Naive thymus-derived CD8-positive, alpha-beta T cell (primary cell): Measurements from ENCODE around the gene MTG1. TPM values are rescaled to one million over a fixed set of nuclear protein-coding genes. Genes with fewer than 3 reads are reported as not detected.

Experiments used
- ATAC-seq, 2 donors: fragments of 150-1000 bp; cut with Tn5 transposase in 1 of 2; sonication (Bioruptor Pico), chemical (Tn5 transposase) in 1 of 2; 1 replicate in 1 of 2; 2 replicates in 1 of 2; pipeline ENCODE4 v1.10.0; 2021; ENCODE audit warnings: mild to moderate bottlenecking in 2 of 2, moderate library complexity in 2 of 2
- POLR2A ChIA-PET: fragments of 350-600 bp; sonication (Branson Sonifier 250); formaldehyde crosslinking; loops from one replicate; lab custom pipeline; 2021; ENCODE audit warnings: antibody characterized with exemption; lab: Charles Lee
- DNase-seq, 10 donors: peaks; one replicate each; pipeline versions ENCODE4 v3.0.0 to v3.0.0-alpha.2; 2020 to 2022
- H3K27ac Mint-ChIP-seq, 10 donors: one replicate each; pipeline ENCODE4 v1.8.0; 2020 to 2022; ENCODE audit warnings: mild to moderate bottlenecking in 10 of 10, mixed read lengths in 10 of 10, moderate library complexity in 4 of 10, inconsistent platforms in 1 of 10
- H3K27me3 Mint-ChIP-seq, 5 donors: one replicate each; pipeline ENCODE4 v1.8.0; 2021 to 2022; ENCODE audit warnings: mixed read lengths in 5 of 5
- H3K36me3 Mint-ChIP-seq, 3 donors: one replicate each; pipeline ENCODE4 v1.8.0; 2020 to 2022; ENCODE audit warnings: mixed read lengths in 3 of 3, mild to moderate bottlenecking in 2 of 3, inconsistent platforms in 1 of 3
- H3K4me1 Mint-ChIP-seq, 4 donors: one replicate each; pipeline ENCODE4 v1.8.0; 2021 to 2022; ENCODE audit warnings: mixed read lengths in 4 of 4
- H3K4me3 Mint-ChIP-seq, 10 donors: one replicate each; pipeline ENCODE4 v1.8.0; 2020 to 2022; ENCODE audit warnings: mild to moderate bottlenecking in 10 of 10, mixed read lengths in 10 of 10, moderate library complexity in 6 of 10, inconsistent platforms in 1 of 10
- H3K9me3 Mint-ChIP-seq, 9 donors: one replicate each; pipeline ENCODE4 v1.8.0; 2020 to 2022; ENCODE audit warnings: mixed read lengths in 9 of 9, mild to moderate bottlenecking in 3 of 9, inconsistent platforms in 1 of 9, moderate library complexity in 1 of 9
- polyA plus RNA-seq, 3 donors: library from polyadenylated mRNA; unstranded; fragments of 300-500 nt; fragmentation: Illumina TruSeq; gene quantifications; one replicate each; pipeline ENCODE4 v1.2.3, GENCODE V29; 2021
- total RNA-seq, 8 experiments: library from RNA in 2 of 8; stranded (reverse) in 2 of 8; gene quantifications; one replicate each; pipeline ENCODE4 v1.2.3 and lab custom pipeline; 2021 to 2026

Gene MTG1, protein sequence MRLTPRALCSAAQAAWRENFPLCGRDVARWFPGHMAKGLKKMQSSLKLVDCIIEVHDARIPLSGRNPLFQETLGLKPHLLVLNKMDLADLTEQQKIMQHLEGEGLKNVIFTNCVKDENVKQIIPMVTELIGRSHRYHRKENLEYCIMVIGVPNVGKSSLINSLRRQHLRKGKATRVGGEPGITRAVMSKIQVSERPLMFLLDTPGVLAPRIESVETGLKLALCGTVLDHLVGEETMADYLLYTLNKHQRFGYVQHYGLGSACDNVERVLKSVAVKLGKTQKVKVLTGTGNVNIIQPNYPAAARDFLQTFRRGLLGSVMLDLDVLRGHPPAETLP
- total RNA-seq (10 to 100 TPM; 62.4 to 67.9 TPM), polyA plus RNA-seq (10 to 100 TPM; 19.4 to 37.9 (median 28.5) TPM), total RNA-seq (lab: John Stamatoyannopoulos, UW) (8.3 to 21.1 (median 16.2) reads per million in 6 experiments)

DNA sequence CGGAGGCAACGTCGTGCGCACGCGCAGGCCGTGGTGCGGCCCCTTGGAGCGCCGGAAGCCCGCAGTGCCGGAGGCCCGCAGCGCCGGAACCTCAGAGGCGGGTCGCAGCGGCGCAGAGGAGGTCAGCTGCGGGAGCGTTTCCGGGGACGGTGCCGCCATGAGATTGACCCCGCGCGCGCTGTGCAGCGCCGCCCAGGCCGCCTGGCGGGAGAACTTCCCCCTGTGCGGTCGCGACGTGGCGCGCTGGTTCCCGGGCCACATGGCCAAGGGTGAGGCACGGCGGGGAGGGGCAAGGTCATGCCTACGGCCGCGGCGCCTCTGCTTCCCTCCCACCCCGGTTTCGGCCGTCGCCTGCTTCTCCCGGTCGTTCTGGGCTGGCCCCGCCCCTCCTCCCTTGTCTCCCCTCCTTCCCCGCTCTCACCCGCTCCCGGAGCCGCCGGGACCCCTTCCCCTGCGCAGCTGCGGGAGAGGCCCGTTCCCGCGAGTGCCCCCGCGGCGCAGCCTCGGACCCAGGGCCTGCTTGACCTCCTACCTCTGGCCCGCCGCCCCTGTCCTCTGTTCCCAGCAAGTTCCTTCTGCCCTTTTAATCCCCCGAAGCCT, at the start of gene MTG1:
Gene MTG1 (plus strand): TSS at position 94 of the 600 bp plus-strand sequence. CDS start 64 bp downstream, at position 158.
- POLR2A ChIA-PET, result interaction anchor here (1.0 to 2.0 kb wide), 4 partner anchors 14 to 58 kb away, joined by 4 to 5 read pairs (median 4); partner anchors contain the start of genes CALY and ECHS1
- Mint-ChIP-seq H3K4me3 (peak within 1 kb of the TSS; percentile 82 to 95 (median 92)), H3K27ac (peak within 1 kb of the TSS; percentile 85 to 96 (median 92)), H3K36me3 (peaks cover 0 to 32% (median 0%) of the 10 kb centered on the region in 3 donors), H3K4me1 (peaks cover 26 to 60% (median 44%) of the 10 kb centered on the region in 4 donors), H3K27me3 (no peaks in the 10 kb centered on the region), H3K9me3 (no peaks in the 10 kb centered on the region)
- DNase-seq (peak in 9 of 10 donors; percentile 84 to 94 (median 92)), ATAC-seq (peak; percentile 73 to 75)

DNA sequence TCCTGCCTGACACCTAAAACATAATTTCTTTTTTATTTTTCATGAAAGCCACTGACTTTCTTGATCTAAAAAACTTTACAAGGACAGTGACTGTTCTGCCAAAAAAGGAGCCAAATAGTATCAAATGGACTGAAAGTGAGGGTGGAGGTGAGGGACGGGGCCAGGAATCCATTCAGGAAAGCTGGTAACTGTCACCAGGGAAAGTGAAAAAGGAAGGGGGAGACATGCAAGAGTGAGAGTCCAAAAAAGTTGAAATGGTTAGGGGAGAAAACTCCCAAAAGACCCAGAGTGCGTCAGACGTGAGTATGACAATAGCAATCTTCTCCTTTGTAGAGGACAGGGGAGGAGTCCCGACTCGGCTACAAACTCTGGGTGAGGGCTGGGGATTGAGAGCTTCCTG, 49.7 kb upstream of the MTG1 start:
- peaks cover 0 to 2% (median 0%) of the 10 kb centered on the region in 9 donors for H3K9me3 Mint-ChIP-seq
- no peaks in the 10 kb centered on the region for H3K36me3 Mint-ChIP-seq
- POLR2A ChIA-PET, result interaction anchor here (0.7 kb wide), 1 partner anchor 8 kb away, joined by 12 read pairs; no protein-coding TSS in a partner anchor
- H3K27ac Mint-ChIP-seq, result no peak overlapping the region
- no peak overlapping the region for H3K4me3 Mint-ChIP-seq
- H3K27me3 Mint-ChIP-seq, result peaks cover 23 to 51% (median 27%) of the 10 kb centered on the region in 5 donors
- ATAC-seq, result no peak
- no peak for DNase-seq
- H3K4me1 Mint-ChIP-seq, result peaks cover 0 to 17% (median 2%) of the 10 kb centered on the region in 4 donors

DNA sequence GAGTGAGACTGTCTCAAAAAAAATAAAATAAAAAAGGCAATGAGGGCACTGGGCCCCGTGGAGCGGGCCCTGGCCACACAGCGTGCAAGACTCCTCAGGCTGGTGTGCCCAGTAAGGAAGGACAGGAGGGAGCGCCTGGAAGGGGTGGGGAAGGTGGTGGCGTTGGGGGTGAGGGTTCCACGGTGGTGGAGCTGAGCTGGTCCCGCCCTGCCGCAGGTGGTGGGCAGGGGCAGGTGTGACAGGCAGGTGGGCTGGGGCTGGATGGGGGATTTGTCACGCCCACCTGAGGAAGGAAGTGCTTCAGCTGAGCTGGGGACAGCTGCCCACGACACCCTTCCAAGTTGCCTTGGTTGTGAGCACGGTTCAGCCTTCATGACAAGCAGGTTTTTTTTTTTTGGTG, 47.5 kb upstream of the MTG1 start:
- DNase-seq, result no peak
- H3K4me1 Mint-ChIP-seq, result peaks cover 0 to 24% (median 3%) of the 10 kb centered on the region in 4 donors
- H3K27ac Mint-ChIP-seq, result peak overlapping the region in 2 of 10 donors; percentile 38 to 71
- peaks cover 23 to 55% (median 27%) of the 10 kb centered on the region in 5 donors for H3K27me3 Mint-ChIP-seq
- H3K9me3 Mint-ChIP-seq, result peaks cover 0 to 2% (median 0%) of the 10 kb centered on the region in 9 donors
- H3K36me3 Mint-ChIP-seq, result no peaks in the 10 kb centered on the region
- peak overlapping the region in 1 of 10 donors; percentile 34 for H3K4me3 Mint-ChIP-seq
- no peak for ATAC-seq
- POLR2A ChIA-PET, result interaction anchor here (0.7 kb wide), 1 partner anchor 43 kb away, joined by 3 read pairs; no protein-coding TSS in a partner anchor

DNA sequence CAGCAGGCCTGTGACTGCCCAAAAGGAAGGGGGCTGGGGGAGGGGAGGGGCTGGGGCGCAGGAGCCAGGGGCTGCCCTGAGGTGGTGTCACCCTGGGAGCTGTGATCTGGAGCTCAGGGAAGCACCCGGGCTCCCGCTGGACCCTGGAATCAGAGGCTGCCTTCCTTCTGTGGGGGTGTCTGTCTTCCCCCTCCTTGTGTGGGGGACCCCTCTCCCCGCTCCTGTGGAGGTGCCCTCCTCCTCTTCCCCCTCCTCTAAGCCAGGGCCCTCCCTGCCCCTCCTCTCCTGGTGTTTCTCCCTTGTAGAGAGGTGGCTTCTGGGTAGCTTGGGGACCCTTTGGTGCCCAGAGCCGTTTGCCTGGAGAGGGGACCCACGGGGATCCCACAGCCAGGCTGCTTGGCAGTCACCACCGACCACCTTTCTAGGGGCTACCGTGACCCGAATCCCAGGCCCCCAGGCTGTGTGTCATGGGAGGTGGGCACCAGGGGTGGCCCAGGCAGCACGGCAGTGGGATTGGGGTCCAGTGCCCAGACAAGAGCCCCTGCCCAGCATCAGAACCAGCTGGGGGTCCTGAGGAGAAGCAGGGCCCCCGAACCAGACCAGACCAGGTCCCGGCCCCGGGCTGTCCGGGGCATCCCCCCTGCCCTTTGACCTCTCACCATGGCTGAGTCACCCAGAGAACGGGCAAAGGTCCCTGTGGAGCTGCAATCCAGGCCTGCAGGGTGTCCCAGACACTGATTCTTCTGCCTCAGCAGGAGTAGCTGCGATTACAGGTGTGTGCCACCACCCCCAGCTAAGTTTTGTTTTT, 46.0 kb upstream of the MTG1 start:
- Mint-ChIP-seq H3K4me1 (peaks cover 0 to 24% (median 3%) of the 10 kb centered on the region in 4 donors), H3K36me3 (no peaks in the 10 kb centered on the region), H3K27me3 (peaks cover 18 to 48% (median 21%) of the 10 kb centered on the region in 5 donors), H3K4me3 (no peak overlapping the region), H3K27ac (no peak overlapping the region), H3K9me3 (peaks cover 0 to 2% (median 0%) of the 10 kb centered on the region in 9 donors)
- DNase-seq (no peak), ATAC-seq (no peak)
- POLR2A ChIA-PET, result interaction anchor here (0.6 kb wide), 1 partner anchor 532 kb away, joined by 4 read pairs; no protein-coding TSS in a partner anchor

DNA sequence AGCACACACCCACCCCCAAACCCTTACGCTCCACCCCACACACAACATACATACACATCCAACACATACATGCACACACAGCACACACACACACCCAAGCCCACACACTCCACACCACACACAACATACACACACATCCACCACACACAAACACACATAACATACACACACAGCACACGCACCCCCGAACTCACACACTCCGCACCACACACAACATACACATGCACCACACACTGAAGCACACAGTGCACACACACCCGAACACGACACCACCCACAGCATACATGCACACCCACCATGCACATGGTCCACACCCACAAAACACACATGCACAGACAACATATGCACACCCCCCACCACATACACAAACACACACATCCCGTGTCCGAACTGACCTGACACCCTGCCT, 44.8 kb upstream of the MTG1 start:
- peaks cover 0 to 21% (median 3%) of the 10 kb centered on the region in 4 donors for H3K4me1 Mint-ChIP-seq
- ATAC-seq (no peak), DNase-seq (no peak)
- H3K36me3 Mint-ChIP-seq, result no peaks in the 10 kb centered on the region
- POLR2A ChIA-PET, result no interaction called here
- H3K9me3 Mint-ChIP-seq, result peaks cover 0 to 2% (median 0%) of the 10 kb centered on the region in 9 donors
- H3K27me3 Mint-ChIP-seq, result peaks cover 13 to 35% (median 14%) of the 10 kb centered on the region in 5 donors
- H3K4me3 Mint-ChIP-seq, result no peak overlapping the region
- H3K27ac Mint-ChIP-seq, result peak overlapping the region in 1 of 10 donors; percentile 2

DNA sequence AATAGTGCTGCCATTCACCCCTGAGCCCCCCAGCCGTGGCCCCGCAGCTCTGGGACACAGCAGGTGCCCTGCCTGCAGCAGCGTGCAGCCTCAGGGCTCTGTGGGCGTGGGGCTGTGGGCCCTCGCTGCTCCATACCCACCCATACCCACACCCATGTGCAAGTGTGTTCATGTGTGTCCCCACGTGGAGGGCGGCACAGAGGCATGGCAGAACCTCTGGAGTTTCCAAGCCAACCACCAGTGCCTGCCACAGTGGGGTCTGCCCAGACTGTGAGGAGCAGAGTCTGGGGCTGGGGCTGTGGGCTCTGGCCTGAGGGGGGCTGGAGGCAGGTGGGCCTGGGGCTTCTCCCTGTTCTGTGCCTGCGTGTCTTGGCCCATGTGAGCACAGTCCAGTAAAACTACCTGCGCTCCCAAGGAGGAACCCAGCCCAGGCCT, 44.4 kb upstream of the MTG1 start:
- Mint-ChIP-seq H3K4me1 (peaks cover 0 to 21% (median 3%) of the 10 kb centered on the region in 4 donors), H3K9me3 (peaks cover 0 to 2% (median 0%) of the 10 kb centered on the region in 9 donors), H3K4me3 (no peak overlapping the region), H3K36me3 (no peaks in the 10 kb centered on the region), H3K27me3 (peaks cover 11 to 31% (median 13%) of the 10 kb centered on the region in 5 donors), H3K27ac (no peak overlapping the region)
- ATAC-seq, result no peak
- POLR2A ChIA-PET, result no interaction called here
- DNase-seq, result no peak

DNA sequence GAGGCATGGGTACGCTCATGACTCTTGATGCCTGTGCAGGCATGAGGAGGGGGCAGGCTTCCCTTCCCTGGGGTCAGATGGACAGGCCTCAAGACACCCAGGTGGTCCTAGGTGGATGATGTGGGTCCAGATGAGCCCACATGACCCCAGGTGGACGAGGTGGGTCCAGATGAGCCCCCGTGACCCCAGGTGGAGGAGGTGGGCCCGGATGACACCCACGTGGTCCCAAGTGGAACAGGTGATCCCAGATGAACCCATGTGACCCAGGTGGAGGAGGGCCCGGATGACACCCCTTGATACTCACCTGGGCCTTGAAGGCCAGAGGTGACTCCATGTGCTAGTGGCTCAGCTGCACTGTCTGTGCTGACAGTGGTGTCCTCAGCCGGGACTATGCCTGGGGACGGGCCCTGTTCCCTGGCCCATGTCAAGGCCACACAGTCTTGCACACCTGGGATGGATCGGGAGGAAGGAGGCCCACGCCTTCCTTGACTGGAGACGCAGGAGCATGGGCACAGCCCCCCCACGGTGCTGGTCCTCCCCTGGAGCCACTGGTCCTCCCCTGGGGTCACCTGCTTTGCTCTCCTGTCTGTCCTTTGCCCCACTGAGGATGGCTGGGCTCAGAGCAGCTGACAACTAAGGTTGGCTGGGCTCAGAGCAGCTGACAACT, 43.5 kb upstream of the MTG1 start:
- Mint-ChIP-seq H3K4me3 (no peak overlapping the region), H3K27ac (no peak overlapping the region), H3K27me3 (peaks cover 6 to 23% (median 10%) of the 10 kb centered on the region in 5 donors), H3K36me3 (no peaks in the 10 kb centered on the region), H3K9me3 (peaks cover 0 to 1% (median 0%) of the 10 kb centered on the region in 9 donors), H3K4me1 (peaks cover 0 to 21% (median 3%) of the 10 kb centered on the region in 4 donors)
- ATAC-seq (no peak), DNase-seq (no peak)
- POLR2A ChIA-PET, result no interaction called here

DNA sequence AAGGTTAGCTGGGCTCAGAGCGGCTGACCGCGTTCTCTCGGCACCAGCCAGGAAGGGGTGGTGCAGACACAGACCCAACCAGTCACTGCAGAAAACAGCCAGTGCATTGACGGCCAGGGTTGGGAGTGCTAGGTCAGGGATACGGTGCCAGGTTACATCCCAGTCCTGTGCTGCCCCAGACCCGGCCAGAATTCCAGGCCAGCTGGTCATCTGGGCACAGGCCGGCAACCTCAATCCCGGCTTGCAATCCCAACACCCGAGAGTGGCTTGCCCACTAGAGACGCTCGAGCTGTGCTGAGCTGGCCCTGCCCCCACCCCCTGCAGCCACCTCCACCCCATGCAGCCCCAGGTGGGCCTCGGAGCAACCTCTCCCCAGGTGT, 43.0 kb upstream of the MTG1 start:
- no peak for ATAC-seq
- DNase-seq, result no peak
- Mint-ChIP-seq H3K4me3 (no peak overlapping the region), H3K4me1 (peaks cover 2 to 17% (median 3%) of the 10 kb centered on the region in 4 donors), H3K36me3 (no peaks in the 10 kb centered on the region), H3K9me3 (no peaks in the 10 kb centered on the region), H3K27ac (no peak overlapping the region), H3K27me3 (peaks cover 3 to 17% (median 5%) of the 10 kb centered on the region in 5 donors)
- POLR2A ChIA-PET, result no interaction called here

DNA sequence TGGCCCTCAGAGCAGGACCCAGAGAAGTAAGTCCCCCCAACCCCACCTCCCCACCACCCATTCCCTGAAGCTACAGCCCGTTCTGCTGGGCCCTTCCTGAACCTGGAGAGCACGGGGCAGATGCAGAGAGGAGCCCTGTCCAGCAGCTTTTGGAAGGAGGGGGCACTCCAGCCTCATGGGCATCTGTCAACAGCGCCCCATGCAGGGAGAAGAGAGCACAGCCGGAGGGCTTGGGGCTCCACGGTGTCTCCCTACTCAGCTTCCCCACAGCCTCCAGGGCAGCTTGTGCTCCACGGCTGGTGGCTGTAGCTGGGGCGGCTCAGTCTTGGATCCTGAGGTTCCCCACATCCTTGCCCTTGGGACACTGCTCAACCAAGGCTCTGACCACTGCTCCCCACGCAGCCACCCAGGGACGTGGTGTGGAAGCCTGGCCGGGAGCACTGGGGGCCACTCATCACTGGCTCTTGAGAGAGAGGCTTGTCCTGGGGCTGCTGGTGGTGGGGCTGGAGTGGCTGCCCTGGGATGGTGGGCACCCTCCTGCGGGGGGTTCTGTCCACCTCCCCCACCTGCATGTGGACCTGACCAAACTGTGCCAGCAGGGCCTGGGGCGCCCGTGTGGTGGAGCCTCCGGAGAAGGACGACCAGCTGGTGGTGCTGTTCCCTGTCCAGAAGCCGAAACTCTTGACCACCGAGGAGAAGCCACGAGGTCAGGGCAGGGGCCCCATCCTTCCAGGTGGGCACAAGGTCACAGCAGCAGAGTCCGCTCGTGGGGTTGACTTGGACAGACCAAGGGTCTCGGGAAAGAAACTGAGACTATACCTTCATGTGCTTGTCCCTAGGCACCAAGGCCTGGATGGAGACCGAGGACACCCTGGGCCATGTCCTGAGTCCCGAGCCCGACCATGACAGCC, 42.3 kb upstream of the MTG1 start:
- ATAC-seq (no peak), DNase-seq (no peak)
- Mint-ChIP-seq H3K27me3 (peaks cover 3 to 10% (median 5%) of the 10 kb centered on the region in 5 donors), H3K36me3 (no peaks in the 10 kb centered on the region), H3K27ac (no peak overlapping the region), H3K9me3 (no peaks in the 10 kb centered on the region), H3K4me1 (peaks cover 5 to 16% (median 7%) of the 10 kb centered on the region in 4 donors), H3K4me3 (no peak overlapping the region)
- POLR2A ChIA-PET, result interaction anchor here (1.0 kb wide), 1 partner anchor 8 kb away, joined by 12 read pairs; no protein-coding TSS in a partner anchor

DNA sequence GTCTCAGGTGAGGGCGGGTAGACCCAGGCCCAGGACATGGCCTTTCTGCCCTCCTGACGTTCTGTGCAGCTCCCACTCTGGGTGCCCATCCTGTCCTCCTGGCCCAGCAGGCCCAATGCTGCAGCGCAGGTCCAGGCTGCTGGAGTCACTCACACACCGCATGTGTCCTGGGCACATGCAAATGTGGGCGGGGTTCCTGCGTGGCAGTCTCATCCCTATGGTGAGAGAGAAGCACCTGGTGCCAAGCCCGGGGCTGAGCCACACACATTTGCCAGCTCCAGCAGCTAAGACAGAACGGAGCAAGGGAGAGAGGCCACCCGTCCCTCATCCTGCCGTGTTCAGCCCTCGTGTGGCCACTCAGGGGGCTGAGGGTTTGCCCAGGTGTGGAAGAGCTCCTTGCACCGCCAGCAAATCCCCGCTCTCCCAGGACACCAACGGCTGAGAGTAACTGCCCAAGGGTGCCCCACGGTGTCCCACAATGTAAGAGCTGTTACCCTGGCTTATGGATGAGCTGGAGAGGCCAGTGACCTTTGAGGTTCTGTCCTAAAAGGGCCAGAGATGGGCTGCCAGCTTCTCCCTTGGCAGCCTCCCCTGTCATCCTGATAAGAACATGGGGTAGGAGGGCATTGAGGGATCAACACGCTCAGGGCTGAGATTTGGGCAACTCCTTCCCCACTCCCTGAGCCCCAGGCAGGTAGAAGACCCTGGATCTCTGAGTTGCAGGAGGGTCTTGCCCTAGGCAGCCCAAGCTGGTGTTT, 40.6 kb upstream of the MTG1 start:
- Mint-ChIP-seq H3K4me1 (peaks cover 5 to 15% (median 7%) of the 10 kb centered on the region in 4 donors), H3K9me3 (no peaks in the 10 kb centered on the region), H3K4me3 (no peak overlapping the region), H3K27ac (peak overlapping the region in 1 of 10 donors; percentile 60), H3K27me3 (peaks cover 3 to 9% (median 5%) of the 10 kb centered on the region in 5 donors), H3K36me3 (no peaks in the 10 kb centered on the region)
- ATAC-seq, result no peak
- POLR2A ChIA-PET, result interaction anchor here (1.0 kb wide), 1 partner anchor 9 kb away, joined by 12 read pairs; no protein-coding TSS in a partner anchor
- no peak for DNase-seq
